Breast epithelium (tissue), 4 donors: ENCODE data around the gene TMEFF1. TPM values are rescaled to one million over a fixed set of nuclear protein-coding genes. Genes with fewer than 3 reads are reported as not detected.

Experiments used
- DNase-seq, 2 donors: peaks; one replicate each; pipeline ENCODE4 v3.0.0-alpha.2; 2019; ENCODE audit warnings: low spot score in 2 of 2
- H3K27ac ChIP-seq, 2 donors: fragments of 200-600 bp; sonication (generic) in 1 of 2; one replicate each; pipeline ENCODE4 v1.5.1; 2016 to 2019; ENCODE audit warnings: mild to moderate bottlenecking in 1 of 2
- H3K27me3 ChIP-seq, 2 donors: fragments of 200-600 bp; sonication (generic) in 1 of 2; one replicate each; pipeline versions ENCODE4 v1.5.1 to v1.6.0; 2017 to 2019; ENCODE audit warnings: control low read depth in 1 of 2, mild to moderate bottlenecking in 1 of 2
- H3K36me3 ChIP-seq: fragments of 200-600 bp; one replicate; pipeline ENCODE4 v1.5.1; 2019
- H3K4me1 ChIP-seq, 2 donors: fragments of 200-600 bp; sonication (generic); one replicate each; pipeline ENCODE4 v1.5.1; 2016 to 2019; ENCODE audit warnings: control low read depth in 1 of 2
- H3K4me3 ChIP-seq, 3 donors: fragments of 200-600 bp; sonication (generic); 1 replicate in 2 of 3; 2 replicates in 1 of 3; pipeline ENCODE4 v1.5.1; 2016 to 2019; ENCODE audit warnings: mild to moderate bottlenecking in 3 of 3, moderate library complexity in 2 of 3
- H3K9me3 ChIP-seq, 2 donors: fragments of 200-600 bp; sonication (generic) in 1 of 2; one replicate each; pipeline ENCODE4 v1.5.1; 2016 to 2019; ENCODE audit warnings: control low read depth in 1 of 2
- CTCF ChIP-seq, 3 donors: fragments of 450-650 bp; IDR thresholded peaks; one replicate each; pipeline ENCODE4 v1.5.1; 2016 to 2017; ENCODE audit warnings: antibody characterized with exemption in 3 of 3, mild to moderate bottlenecking in 3 of 3, moderate library complexity in 3 of 3
- POLR2A ChIP-seq: fragments of 450-650 bp; IDR thresholded peaks from one replicate; pipeline ENCODE4 v1.6.1; 2016; ENCODE audit warnings: antibody characterized with exemption, mild to moderate bottlenecking, moderate library complexity
- POLR2AphosphoS5 ChIP-seq, 3 donors: sonication (generic); formaldehyde crosslinking; IDR thresholded peaks; one replicate each; pipeline ENCODE4 v1.6.1; 2017; ENCODE audit warnings: antibody characterized with exemption in 3 of 3
- intact Hi-C: fragments of 100-400 bp; cut with DNase I; formaldehyde crosslinking; loops from one replicate; pipeline ENCODE4 v1.15.1; 2023; ENCODE audit warnings: low total_unique reads
- total RNA-seq, 3 donors: library from RNA; depleted of rRNA; stranded (reverse); fragments of >200 nt; gene quantifications; one replicate each; pipeline ENCODE4 v1.1.0, GENCODE V29; 2016

Gene TMEFF1
- total RNA-seq, 3 donors from 2014 or later: 0.29 to 0.66 (median 0.32) TPM

- H3K4me1 ChIP-seq: no peaks in the 10 kb centered on the region
- peaks cover 4 to 9% of the 10 kb centered on the region in 2 donors for H3K9me3 ChIP-seq
- TF ChIP-seq POLR2A (no peak), CTCF (IDR thresholded peaks at IDR 0.05) (no peak), POLR2AphosphoS5 (IDR thresholded peaks at IDR 0.05) (no peak)
- no peak overlapping the region for H3K27ac ChIP-seq
- H3K4me3 ChIP-seq: no peak overlapping the region
- intact Hi-C loops: no loop called here
- no peak for DNase-seq
- H3K27me3 ChIP-seq: no peaks in the 10 kb centered on the region
- no peaks in the 10 kb centered on the region for H3K36me3 ChIP-seq
These were observed 146.7 kb downstream of the TMEFF1 start for GRCh38 chr9:100619665-100620064.

GRCh38 chr9:100623969-100624368 is 151.0 kb downstream of the TMEFF1 start:
- no peak for DNase-seq
- no peaks in the 10 kb centered on the region for H3K27me3 ChIP-seq
- no peaks in the 10 kb centered on the region for H3K36me3 ChIP-seq
- TF ChIP-seq POLR2A: no peak
- TF ChIP-seq POLR2AphosphoS5 (IDR thresholded peaks at IDR 0.05): no peak
- no peak for TF ChIP-seq CTCF (IDR thresholded peaks at IDR 0.05)
- intact Hi-C loops: no loop called here
- no peak overlapping the region for H3K4me3 ChIP-seq
- H3K9me3 ChIP-seq: no peaks in the 10 kb centered on the region
- no peaks in the 10 kb centered on the region for H3K4me1 ChIP-seq
- no peak overlapping the region for H3K27ac ChIP-seq

GRCh38 chr9:100626949-100627348 is 154.0 kb downstream of the TMEFF1 start:
- no peaks in the 10 kb centered on the region for H3K4me1 ChIP-seq
- no peak overlapping the region for H3K27ac ChIP-seq
- no peak for TF ChIP-seq POLR2A
- TF ChIP-seq CTCF (IDR thresholded peaks at IDR 0.05): no peak
- no peak for TF ChIP-seq POLR2AphosphoS5 (IDR thresholded peaks at IDR 0.05)
- H3K4me3 ChIP-seq: no peak overlapping the region
- H3K36me3 ChIP-seq: no peaks in the 10 kb centered on the region
- intact Hi-C loops: no loop called here
- H3K27me3 ChIP-seq: no peaks in the 10 kb centered on the region
- H3K9me3 ChIP-seq: no peaks in the 10 kb centered on the region
- no peak for DNase-seq

Other genes with a start within 250 kb of the TMEFF1 start
- 10 to 100 TPM; 13.8 to 30.4 (median 22.6) TPM for gene TEX10, start 120.2 kb upstream of the TMEFF1 start, total RNA-seq
- gene MSANTD3, start 46.0 kb upstream of the TMEFF1 start, total RNA-seq: 10 to 100 TPM; 13.0 to 23.9 (median 18.0) TPM
- under 1 TPM; 0.16 to 0.33 (median 0.29) TPM for gene CAVIN4, start 104.9 kb downstream of the TMEFF1 start, total RNA-seq